ENCODE results near the gene LRRFIP1. TPM values are rescaled to one million over a fixed set of nuclear protein-coding genes. Genes with fewer than 3 reads are reported as not detected.
A peak's percentile ranks its signal among the peaks of the same experiment; 100 is the strongest.

LRRFIP1 gene
- total and polyA plus RNA-seq, 2 of the 13 experiments (the other 11 are each of a cell fraction or from before 2014, with no cell fraction given) = 15.9 to 40.5 TPM

DNA sequence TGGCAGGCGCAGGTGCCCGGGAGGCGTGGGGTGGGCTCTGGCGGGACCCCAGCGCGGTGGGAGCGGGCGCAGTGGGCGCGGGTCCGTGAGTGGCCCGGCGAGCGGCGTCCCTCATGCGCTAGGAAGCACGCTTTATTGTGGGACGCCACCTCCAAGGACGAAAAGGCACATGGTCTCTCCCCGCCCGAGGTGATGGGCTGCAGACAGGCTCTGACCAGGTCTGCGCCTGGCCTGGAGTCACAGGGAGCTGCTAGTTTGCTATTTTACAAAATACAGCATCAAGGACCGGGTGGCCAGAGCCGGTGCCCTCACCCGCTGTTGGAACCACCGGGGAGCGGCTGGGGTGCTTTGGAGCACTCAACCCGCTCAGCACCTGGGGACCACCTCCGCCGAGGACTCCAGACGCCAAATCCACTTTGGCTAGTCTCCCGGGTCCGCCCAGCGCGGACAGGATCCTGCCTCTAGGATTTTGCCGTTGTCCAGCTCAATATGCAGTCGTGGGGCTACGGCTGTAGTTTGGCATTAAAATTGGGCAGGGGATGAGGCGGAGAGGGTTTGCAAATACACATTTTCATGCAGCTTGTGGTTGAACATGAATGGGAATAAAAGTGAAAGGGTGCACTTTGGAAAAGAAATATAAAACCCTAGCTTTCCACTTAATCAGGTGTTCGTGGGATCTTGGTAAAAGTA, 65.4 kb downstream of the LRRFIP1 start (continued):
- TF ChIP-seq PRDM15 (CRISPR knock-in tag; IDR thresholded peaks at IDR 0.05) (no peak), ZNF264 (CRISPR knock-in tag; IDR thresholded peaks at IDR 0.05) (no peak), ZNF317 (CRISPR knock-in tag; IDR thresholded peaks at IDR 0.05) (0 out of 2 replicates have a peak, but pooled peaks have one; percentile 26), CAMTA2 (CRISPR knock-in tag; IDR thresholded peaks at IDR 0.05; ENCODE audit: borderline replicate concordance) (peak; percentile 74; the same call in 1 of the 2 replicates), REL (CRISPR knock-in tag; conservative IDR thresholded peaks at IDR 0.05) (peak; percentile 28; the same call in 1 of the 2 replicates), ZFP91 (CRISPR knock-in tag; IDR thresholded peaks at IDR 0.05; ENCODE audit: borderline replicate concordance) (peak; percentile 75; the same call in 1 of the 2 replicates), MBNL3 (CRISPR knock-in tag; conservative IDR thresholded peaks at IDR 0.05) (no peak), MIER2 (CRISPR knock-in tag; IDR thresholded peaks at IDR 0.05) (0 out of 2 replicates have a peak, but pooled peaks have one; percentile 5), NONO (IDR thresholded peaks at IDR 0.05) (no peak), NONO (CRISPR knock-in tag; conservative IDR thresholded peaks at IDR 0.05) (0 out of 2 replicates have a peak, but pooled peaks have one; percentile 24), ZNF333 (CRISPR knock-in tag; IDR thresholded peaks at IDR 0.05; ENCODE audit: borderline replicate concordance) (peak; percentile 49; the same call in 1 of the 2 replicates), MAFK (conservative IDR thresholded peaks at IDR 0.05 in 1 of 2, IDR thresholded peaks at IDR 0.05 in 1 of 2; ENCODE audit: low read length in 2 of 2) (no peak), MIER3 (CRISPR knock-in tag; IDR thresholded peaks at IDR 0.05; ENCODE audit: borderline replicate concordance) (no peak), ZNF768 (CRISPR knock-in tag; IDR thresholded peaks at IDR 0.05) (no peak; the same call in 1 of the 2 replicates)
- TF ChIP-seq, protein P1, sequence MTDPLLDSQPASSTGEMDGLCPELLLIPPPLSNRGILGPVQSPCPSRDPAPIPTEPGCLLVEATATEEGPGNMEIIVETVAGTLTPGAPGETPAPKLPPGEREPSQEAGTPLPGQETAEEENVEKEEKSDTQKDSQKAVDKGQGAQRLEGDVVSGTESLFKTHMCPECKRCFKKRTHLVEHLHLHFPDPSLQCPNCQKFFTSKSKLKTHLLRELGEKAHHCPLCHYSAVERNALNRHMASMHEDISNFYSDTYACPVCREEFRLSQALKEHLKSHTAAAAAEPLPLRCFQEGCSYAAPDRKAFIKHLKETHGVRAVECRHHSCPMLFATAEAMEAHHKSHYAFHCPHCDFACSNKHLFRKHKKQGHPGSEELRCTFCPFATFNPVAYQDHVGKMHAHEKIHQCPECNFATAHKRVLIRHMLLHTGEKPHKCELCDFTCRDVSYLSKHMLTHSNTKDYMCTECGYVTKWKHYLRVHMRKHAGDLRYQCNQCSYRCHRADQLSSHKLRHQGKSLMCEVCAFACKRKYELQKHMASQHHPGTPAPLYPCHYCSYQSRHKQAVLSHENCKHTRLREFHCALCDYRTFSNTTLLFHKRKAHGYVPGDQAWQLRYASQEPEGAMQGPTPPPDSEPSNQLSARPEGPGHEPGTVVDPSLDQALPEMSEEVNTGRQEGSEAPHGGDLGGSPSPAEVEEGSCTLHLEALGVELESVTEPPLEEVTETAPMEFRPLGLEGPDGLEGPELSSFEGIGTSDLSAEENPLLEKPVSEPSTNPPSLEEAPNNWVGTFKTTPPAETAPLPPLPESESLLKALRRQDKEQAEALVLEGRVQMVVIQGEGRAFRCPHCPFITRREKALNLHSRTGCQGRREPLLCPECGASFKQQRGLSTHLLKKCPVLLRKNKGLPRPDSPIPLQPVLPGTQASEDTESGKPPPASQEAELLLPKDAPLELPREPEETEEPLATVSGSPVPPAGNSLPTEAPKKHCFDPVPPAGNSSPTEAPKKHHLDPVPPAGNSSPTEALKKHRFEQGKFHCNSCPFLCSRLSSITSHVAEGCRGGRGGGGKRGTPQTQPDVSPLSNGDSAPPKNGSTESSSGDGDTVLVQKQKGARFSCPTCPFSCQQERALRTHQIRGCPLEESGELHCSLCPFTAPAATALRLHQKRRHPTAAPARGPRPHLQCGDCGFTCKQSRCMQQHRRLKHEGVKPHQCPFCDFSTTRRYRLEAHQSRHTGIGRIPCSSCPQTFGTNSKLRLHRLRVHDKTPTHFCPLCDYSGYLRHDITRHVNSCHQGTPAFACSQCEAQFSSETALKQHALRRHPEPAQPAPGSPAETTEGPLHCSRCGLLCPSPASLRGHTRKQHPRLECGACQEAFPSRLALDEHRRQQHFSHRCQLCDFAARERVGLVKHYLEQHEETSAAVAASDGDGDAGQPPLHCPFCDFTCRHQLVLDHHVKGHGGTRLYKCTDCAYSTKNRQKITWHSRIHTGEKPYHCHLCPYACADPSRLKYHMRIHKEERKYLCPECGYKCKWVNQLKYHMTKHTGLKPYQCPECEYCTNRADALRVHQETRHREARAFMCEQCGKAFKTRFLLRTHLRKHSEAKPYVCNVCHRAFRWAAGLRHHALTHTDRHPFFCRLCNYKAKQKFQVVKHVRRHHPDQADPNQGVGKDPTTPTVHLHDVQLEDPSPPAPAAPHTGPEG (CRISPR knock-in tag; IDR thresholded peaks at IDR 0.05) = no peak
- TF ChIP-seq, protein P2, sequence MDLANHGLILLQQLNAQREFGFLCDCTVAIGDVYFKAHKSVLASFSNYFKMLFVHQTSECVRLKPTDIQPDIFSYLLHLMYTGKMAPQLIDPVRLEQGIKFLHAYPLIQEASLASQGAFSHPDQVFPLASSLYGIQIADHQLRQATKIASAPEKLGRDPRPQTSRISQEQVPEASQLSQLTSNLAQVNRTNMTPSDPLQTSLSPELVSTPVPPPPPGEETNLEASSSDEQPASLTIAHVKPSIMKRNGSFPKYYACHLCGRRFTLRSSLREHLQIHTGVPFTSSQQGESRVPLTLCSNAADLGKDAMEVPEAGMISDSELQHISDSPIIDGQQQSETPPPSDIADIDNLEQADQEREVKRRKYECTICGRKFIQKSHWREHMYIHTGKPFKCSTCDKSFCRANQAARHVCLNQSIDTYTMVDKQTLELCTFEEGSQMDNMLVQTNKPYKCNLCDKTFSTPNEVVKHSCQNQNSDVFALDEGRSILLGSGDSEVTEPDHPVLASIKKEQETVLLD (CRISPR knock-in tag; IDR thresholded peaks at IDR 0.05; ENCODE audit: low read depth) = peak; percentile 59; the same call in 1 of the 2 replicates

All from HepG2 (cell line).